Left hindlimb (tissue), 1 donor: Measurements from ENCODE around the gene PITPNM2.
A peak's percentile ranks its signal among the peaks of the same experiment; 100 is the strongest.

ENCODE experiments used
- DNase-seq: peaks from one replicate; pipeline ENCODE4 v3.0.0-alpha.2; 2018

The PITPNM2 gene

GRCh38 chr12:123143736-123144461, 7.0 kb downstream of the PITPNM2 start:
- DNase-seq: no peak

- DNase-seq: no peak
Observed at GRCh38 chr12:123142921-123143735, 7.8 kb downstream of the PITPNM2 start.

GRCh38 chr12:123142518-123142840, 8.4 kb downstream of the PITPNM2 start:
- no peak for DNase-seq

GRCh38 chr12:123141615-123142517, 9.0 kb downstream of the PITPNM2 start:
- DNase-seq: peak; percentile 47

- no peak for DNase-seq
Observed at GRCh38 chr12:123140676-123141614, 9.9 kb downstream of the PITPNM2 start.

GRCh38 chr12:123139926-123140675, 10.8 kb downstream of the PITPNM2 start:
- no peak for DNase-seq

- no peak for DNase-seq
Observed at GRCh38 chr12:123135688-123136087, 15.2 kb downstream of the PITPNM2 start.

GRCh38 chr12:123134826-123135225, 16.1 kb downstream of the PITPNM2 start:
- DNase-seq: no peak

GRCh38 chr12:123134271-123134671, 16.6 kb downstream of the PITPNM2 start:
- DNase-seq: no peak

GRCh38 chr12:123133701-123134100, 17.2 kb downstream of the PITPNM2 start:
- no peak for DNase-seq

GRCh38 chr12:123132951-123133619, 17.8 kb downstream of the PITPNM2 start:
- no peak for DNase-seq

- no peak for DNase-seq
Observed at GRCh38 chr12:123131879-123132402, 18.9 kb downstream of the PITPNM2 start.

- no peak for DNase-seq
Observed at GRCh38 chr12:123131291-123131832, 19.5 kb downstream of the PITPNM2 start.

GRCh38 chr12:123129621-123130020, 21.3 kb downstream of the PITPNM2 start:
- no peak for DNase-seq

GRCh38 chr12:123127182-123127495, 23.8 kb downstream of the PITPNM2 start:
- DNase-seq: no peak

GRCh38 chr12:123126294-123127181, 24.4 kb downstream of the PITPNM2 start:
- peak; percentile 76 for DNase-seq

GRCh38 chr12:123122626-123123025, 28.3 kb downstream of the PITPNM2 start:
- DNase-seq: no peak

GRCh38 chr12:123121670-123122069, 29.2 kb downstream of the PITPNM2 start:
- no peak for DNase-seq

- no peak for DNase-seq
Observed at GRCh38 chr12:123120452-123121166, 30.3 kb downstream of the PITPNM2 start.
